Astrocyte (in vitro differentiated cells and primary cell): Measurements from ENCODE around the gene RBM47. TPM values are rescaled to one million over a fixed set of nuclear protein-coding genes. Genes with fewer than 3 reads are reported as not detected.

Experiments
- DNase-seq: peaks from one replicate; pipeline ENCODE4 v3.0.0-alpha.2; 2010; ENCODE audit warnings: low read depth
- FAIRE-seq: peaks from 2 replicates; lab custom pipeline; 2011; peaks lifted over from hg19 to GRCh38; lab: Jason Lieb, UNC
- H2AFZ ChIP-seq: 2 replicates; pipeline ENCODE4 v1.6.0; 2012; ENCODE audit warnings: low read depth, low read length, inconsistent platforms
- H3K27ac ChIP-seq: 2 replicates; pipeline ENCODE4 v1.5.1; 2011; ENCODE audit warnings: low read depth, low read length, inconsistent platforms
- H3K27me3 ChIP-seq: 2 replicates; pipeline ENCODE4 v1.6.0; 2011; ENCODE audit warnings: low read length, inconsistent platforms; ENCODE audit not compliant: insufficient read depth
- H3K36me3 ChIP-seq: 2 replicates; pipeline ENCODE4 v1.5.1; 2011; ENCODE audit warnings: low read length, inconsistent platforms; ENCODE audit not compliant: insufficient read depth
- H3K4me1 ChIP-seq: 2 replicates; pipeline ENCODE4 v1.5.1; 2011; ENCODE audit warnings: low read length, inconsistent platforms; ENCODE audit not compliant: insufficient read depth
- H3K4me2 ChIP-seq: 2 replicates; pipeline ENCODE4 v1.6.0; 2012; ENCODE audit warnings: low read length, inconsistent platforms
- H3K4me3 ChIP-seq: 2 replicates; pipeline ENCODE4 v1.5.1; 2011; ENCODE audit warnings: low read depth, mild to moderate bottlenecking, low read length, inconsistent platforms; ENCODE audit not compliant: insufficient read depth
- H3K79me2 ChIP-seq: 2 replicates; pipeline ENCODE4 v1.6.0; 2012; ENCODE audit warnings: mild to moderate bottlenecking, low read length, inconsistent platforms; ENCODE audit not compliant: insufficient read depth
- H3K9ac ChIP-seq: 2 replicates; pipeline ENCODE4 v1.6.0; 2012; ENCODE audit warnings: mild to moderate bottlenecking, low read length, inconsistent platforms
- H3K9me3 ChIP-seq: 2 replicates; pipeline ENCODE4 v1.5.1; 2012; ENCODE audit warnings: low read depth, mild to moderate bottlenecking, low read length, inconsistent platforms; ENCODE audit not compliant: insufficient read depth
- H4K20me1 ChIP-seq: 2 replicates; pipeline ENCODE4 v1.6.0; 2012; ENCODE audit warnings: low read length, inconsistent platforms; ENCODE audit not compliant: insufficient read depth
- H3K27ac Mint-ChIP-seq: one replicate; pipeline ENCODE4 v1.8.0; 2021; ENCODE audit warnings: mild to moderate bottlenecking, mixed read lengths; ENCODE audit not compliant: unreplicated experiment
- H3K27me3 Mint-ChIP-seq: one replicate; pipeline ENCODE4 v1.8.0; 2021; ENCODE audit warnings: low read depth, mixed read lengths; ENCODE audit not compliant: unreplicated experiment
- H3K36me3 Mint-ChIP-seq: one replicate; pipeline ENCODE4 v1.8.0; 2021; ENCODE audit warnings: low read depth, mixed read lengths; ENCODE audit not compliant: unreplicated experiment
- H3K4me1 Mint-ChIP-seq: one replicate; pipeline ENCODE4 v1.8.0; 2021; ENCODE audit warnings: low read depth, mixed read lengths; ENCODE audit not compliant: unreplicated experiment
- H3K4me3 Mint-ChIP-seq: one replicate; pipeline ENCODE4 v1.8.0; 2021; ENCODE audit warnings: mild to moderate bottlenecking, moderate library complexity, mixed read lengths; ENCODE audit not compliant: unreplicated experiment
- H3K9me3 Mint-ChIP-seq: one replicate; pipeline ENCODE4 v1.8.0; 2021; ENCODE audit warnings: mild to moderate bottlenecking, mixed read lengths; ENCODE audit not compliant: unreplicated experiment
- EZH2 ChIP-seq: IDR thresholded peaks from 2 replicates; pipeline ENCODE4 v1.6.1; 2012; ENCODE audit warnings: mild to moderate bottlenecking, low read length, inconsistent platforms; ENCODE audit not compliant: insufficient read depth
- total RNA-seq: library from RNA; stranded (reverse); gene quantifications from 2 replicates; pipeline ENCODE4 v1.2.1, GENCODE V29; 2021
- TF ChIP-seq, protein P1 (sequence below): IDR thresholded peaks from 2 replicates; pipeline ENCODE4 v1.5.1; 2011; ENCODE audit warnings: low read depth, mild to moderate bottlenecking, inconsistent platforms, low read length, moderate library complexity; ENCODE audit not compliant: insufficient read depth

Gene RBM47
- total RNA-seq, 1 donor from 2014 or later: 2.9 TPM

DNA sequence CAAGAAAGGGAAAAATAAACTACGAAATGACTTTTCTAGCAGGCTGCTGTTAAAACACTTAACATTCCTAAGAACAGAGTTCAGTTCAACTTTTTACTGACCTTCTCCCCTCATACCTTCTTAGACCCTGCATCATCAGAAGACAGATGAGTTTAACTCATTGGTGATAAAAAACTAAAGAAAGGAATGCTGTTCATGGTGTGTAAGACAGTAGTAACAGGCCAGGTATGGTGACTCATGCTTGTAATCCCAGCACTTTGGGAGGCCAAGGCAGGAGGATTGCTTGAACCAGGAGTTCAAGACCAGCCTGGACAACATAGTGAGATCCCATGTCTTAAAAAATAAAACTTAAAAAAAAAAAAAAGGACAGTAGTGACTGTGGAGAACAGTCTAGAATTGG lies 16.2 kb downstream of the RBM47 start:
- Mint-ChIP-seq H3K27ac (no peak overlapping the region), H3K9me3 (no peaks in the 10 kb centered on the region), H3K27me3 (no peaks in the 10 kb centered on the region), H3K36me3 (no peaks in the 10 kb centered on the region), H3K4me3 (no peak overlapping the region), H3K4me1 (no peaks in the 10 kb centered on the region)
- H3K79me2 ChIP-seq: no peaks in the 10 kb centered on the region
- H3K4me3 ChIP-seq: no peak overlapping the region
- no peak overlapping the region for H3K4me2 ChIP-seq
- no peaks in the 10 kb centered on the region for H4K20me1 ChIP-seq
- DNase-seq: peak; percentile 94
- TF ChIP-seq, protein P1, sequence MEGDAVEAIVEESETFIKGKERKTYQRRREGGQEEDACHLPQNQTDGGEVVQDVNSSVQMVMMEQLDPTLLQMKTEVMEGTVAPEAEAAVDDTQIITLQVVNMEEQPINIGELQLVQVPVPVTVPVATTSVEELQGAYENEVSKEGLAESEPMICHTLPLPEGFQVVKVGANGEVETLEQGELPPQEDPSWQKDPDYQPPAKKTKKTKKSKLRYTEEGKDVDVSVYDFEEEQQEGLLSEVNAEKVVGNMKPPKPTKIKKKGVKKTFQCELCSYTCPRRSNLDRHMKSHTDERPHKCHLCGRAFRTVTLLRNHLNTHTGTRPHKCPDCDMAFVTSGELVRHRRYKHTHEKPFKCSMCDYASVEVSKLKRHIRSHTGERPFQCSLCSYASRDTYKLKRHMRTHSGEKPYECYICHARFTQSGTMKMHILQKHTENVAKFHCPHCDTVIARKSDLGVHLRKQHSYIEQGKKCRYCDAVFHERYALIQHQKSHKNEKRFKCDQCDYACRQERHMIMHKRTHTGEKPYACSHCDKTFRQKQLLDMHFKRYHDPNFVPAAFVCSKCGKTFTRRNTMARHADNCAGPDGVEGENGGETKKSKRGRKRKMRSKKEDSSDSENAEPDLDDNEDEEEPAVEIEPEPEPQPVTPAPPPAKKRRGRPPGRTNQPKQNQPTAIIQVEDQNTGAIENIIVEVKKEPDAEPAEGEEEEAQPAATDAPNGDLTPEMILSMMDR: no peak
- TF ChIP-seq EZH2: no peak
- H3K27ac ChIP-seq: no peak overlapping the region
- H3K9ac ChIP-seq: no peak overlapping the region
- no peaks in the 10 kb centered on the region for H3K27me3 ChIP-seq
- H3K4me1 ChIP-seq: no peaks in the 10 kb centered on the region
- no peaks in the 10 kb centered on the region for H3K9me3 ChIP-seq
- FAIRE-seq: no peak
- no peaks in the 10 kb centered on the region for H3K36me3 ChIP-seq
- H2AFZ ChIP-seq: no peak overlapping the region

DNA sequence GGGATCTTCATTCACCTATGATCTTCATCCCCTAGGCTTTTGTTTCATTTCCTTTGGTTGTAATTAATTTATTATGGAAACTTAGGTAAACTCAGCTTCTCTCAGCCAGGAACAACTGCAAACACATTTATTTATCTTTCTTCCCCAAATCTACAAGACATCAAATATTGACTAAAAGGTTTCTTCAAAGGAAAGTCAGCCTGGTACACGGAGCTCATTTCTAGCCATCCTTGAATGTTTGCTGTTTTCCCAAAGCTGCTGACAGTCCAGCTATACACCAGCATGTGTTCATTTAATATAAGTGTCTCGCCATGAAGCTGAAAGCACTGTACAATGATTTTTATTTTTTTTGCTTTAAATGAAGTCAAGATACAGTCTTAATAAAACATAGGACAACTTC lies 16.8 kb downstream of the RBM47 start:
- H3K27ac Mint-ChIP-seq: no peak overlapping the region
- H3K4me2 ChIP-seq: no peak overlapping the region

DNA sequence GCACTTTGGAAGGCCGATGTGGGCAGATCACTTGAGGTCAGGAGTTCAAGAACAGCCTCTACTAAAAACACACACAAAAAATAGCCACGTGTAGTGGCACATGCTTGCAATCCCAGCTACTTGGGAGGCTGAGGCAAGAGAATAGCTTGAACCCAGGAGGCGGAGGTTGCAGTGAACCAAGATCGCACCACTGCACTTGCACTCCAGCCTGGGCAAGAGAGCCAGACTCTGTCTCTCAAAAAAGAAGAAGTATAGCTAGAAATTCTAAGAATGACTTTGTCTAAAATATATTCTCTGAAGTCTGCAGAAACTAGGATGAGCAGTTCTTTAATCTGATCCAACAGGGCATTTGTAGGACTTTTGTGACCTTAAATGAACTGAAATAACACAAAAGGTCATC lies 17.4 kb downstream of the RBM47 start:
- Mint-ChIP-seq H3K4me3 (no peak overlapping the region), H3K27ac (no peak overlapping the region), H3K36me3 (no peaks in the 10 kb centered on the region), H3K27me3 (no peaks in the 10 kb centered on the region), H3K9me3 (no peaks in the 10 kb centered on the region), H3K4me1 (no peaks in the 10 kb centered on the region)
- Histone ChIP-seq H3K4me2 (no peak overlapping the region), H3K27me3 (no peaks in the 10 kb centered on the region), H3K9ac (no peak overlapping the region), H3K9me3 (no peaks in the 10 kb centered on the region), H2AFZ (no peak overlapping the region), H3K36me3 (no peaks in the 10 kb centered on the region), H3K4me3 (no peak overlapping the region), H4K20me1 (no peaks in the 10 kb centered on the region), H3K79me2 (no peaks in the 10 kb centered on the region), H3K27ac (no peak overlapping the region), H3K4me1 (no peaks in the 10 kb centered on the region)
- no peak for DNase-seq
- FAIRE-seq: no peak
- no peak for TF ChIP-seq EZH2
- TF ChIP-seq, protein P1: no peak

More for the DNA sequence above, 16.8 kb downstream of the RBM47 start:
- no peak overlapping the region for H3K27ac ChIP-seq
- no peaks in the 10 kb centered on the region for H3K27me3 Mint-ChIP-seq
- no peaks in the 10 kb centered on the region for H3K4me1 Mint-ChIP-seq
- H3K9ac ChIP-seq: no peak overlapping the region
- no peaks in the 10 kb centered on the region for H4K20me1 ChIP-seq
- H3K36me3 ChIP-seq: no peaks in the 10 kb centered on the region
- H3K79me2 ChIP-seq: no peaks in the 10 kb centered on the region
- TF ChIP-seq, protein P1: no peak
- TF ChIP-seq EZH2: no peak
- DNase-seq (no peak), FAIRE-seq (no peak)
- no peaks in the 10 kb centered on the region for H3K36me3 Mint-ChIP-seq
- H2AFZ ChIP-seq: no peak overlapping the region
- no peaks in the 10 kb centered on the region for H3K9me3 Mint-ChIP-seq
- H3K4me1 ChIP-seq: no peaks in the 10 kb centered on the region
- H3K27me3 ChIP-seq: no peaks in the 10 kb centered on the region
- no peaks in the 10 kb centered on the region for H3K9me3 ChIP-seq
- no peak overlapping the region for H3K4me3 Mint-ChIP-seq
- no peak overlapping the region for H3K4me3 ChIP-seq
